RWPE1 (cell line): ENCODE results near the gene ABCD1.

ENCODE experiments used
- CTCF ChIA-PET: fragments of 350-600 bp; sonication (Branson Sonifier 250); formaldehyde crosslinking; extraction: SDS; loops from one replicate; lab custom pipeline; 2021; lab: Yijun Ruan, JAX
- POLR2A ChIA-PET: fragments of 400-600 bp; formaldehyde crosslinking; extraction: SDS; loops from one replicate; lab custom pipeline; 2020; ENCODE audit warnings: antibody characterized with exemption; ENCODE audit not compliant: low non-redundant PET; lab: Yijun Ruan, JAX
- DNase-seq: peaks from one replicate; pipeline ENCODE4 v3.0.0; 2012; ENCODE audit warnings: low spot score
- H3K27ac ChIP-seq: fragments of 450-650 bp; 2 replicates; pipeline ENCODE4 v1.5.1; 2017
- TF ChIP-seq, protein P1 (sequence below): fragments of 450-650 bp; conservative IDR thresholded peaks from 2 replicates; pipeline ENCODE4 v1.5.1; 2017; ENCODE audit warnings: low read depth, mild to moderate bottlenecking

ABCD1 gene

DNA sequence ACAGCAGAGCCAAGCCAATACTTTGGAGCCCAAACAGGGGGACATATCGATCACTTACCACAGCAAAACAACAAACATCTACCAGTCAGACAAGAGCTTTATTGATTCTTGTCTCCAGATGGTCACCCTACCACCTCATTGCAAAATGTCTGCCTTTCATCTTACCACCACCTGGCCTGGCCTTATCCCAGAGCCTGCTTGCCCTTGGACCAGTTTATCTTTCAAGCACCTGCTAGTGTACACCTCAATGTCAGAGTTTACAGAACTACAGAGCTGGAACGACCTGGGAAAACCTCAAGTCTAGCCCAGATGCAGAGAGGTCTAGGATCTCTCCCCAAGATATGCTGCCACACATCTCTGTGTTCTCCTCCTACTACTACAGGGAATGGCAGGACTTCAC lies 5.0 kb upstream of the ABCD1 start:
- TF ChIP-seq, protein P1, sequence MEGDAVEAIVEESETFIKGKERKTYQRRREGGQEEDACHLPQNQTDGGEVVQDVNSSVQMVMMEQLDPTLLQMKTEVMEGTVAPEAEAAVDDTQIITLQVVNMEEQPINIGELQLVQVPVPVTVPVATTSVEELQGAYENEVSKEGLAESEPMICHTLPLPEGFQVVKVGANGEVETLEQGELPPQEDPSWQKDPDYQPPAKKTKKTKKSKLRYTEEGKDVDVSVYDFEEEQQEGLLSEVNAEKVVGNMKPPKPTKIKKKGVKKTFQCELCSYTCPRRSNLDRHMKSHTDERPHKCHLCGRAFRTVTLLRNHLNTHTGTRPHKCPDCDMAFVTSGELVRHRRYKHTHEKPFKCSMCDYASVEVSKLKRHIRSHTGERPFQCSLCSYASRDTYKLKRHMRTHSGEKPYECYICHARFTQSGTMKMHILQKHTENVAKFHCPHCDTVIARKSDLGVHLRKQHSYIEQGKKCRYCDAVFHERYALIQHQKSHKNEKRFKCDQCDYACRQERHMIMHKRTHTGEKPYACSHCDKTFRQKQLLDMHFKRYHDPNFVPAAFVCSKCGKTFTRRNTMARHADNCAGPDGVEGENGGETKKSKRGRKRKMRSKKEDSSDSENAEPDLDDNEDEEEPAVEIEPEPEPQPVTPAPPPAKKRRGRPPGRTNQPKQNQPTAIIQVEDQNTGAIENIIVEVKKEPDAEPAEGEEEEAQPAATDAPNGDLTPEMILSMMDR, result no peak
- ChIA-PET POLR2A (no interaction called here), CTCF (no interaction called here)
- no peak for DNase-seq
- peak overlapping the region; percentile 44 for H3K27ac ChIP-seq

DNA sequence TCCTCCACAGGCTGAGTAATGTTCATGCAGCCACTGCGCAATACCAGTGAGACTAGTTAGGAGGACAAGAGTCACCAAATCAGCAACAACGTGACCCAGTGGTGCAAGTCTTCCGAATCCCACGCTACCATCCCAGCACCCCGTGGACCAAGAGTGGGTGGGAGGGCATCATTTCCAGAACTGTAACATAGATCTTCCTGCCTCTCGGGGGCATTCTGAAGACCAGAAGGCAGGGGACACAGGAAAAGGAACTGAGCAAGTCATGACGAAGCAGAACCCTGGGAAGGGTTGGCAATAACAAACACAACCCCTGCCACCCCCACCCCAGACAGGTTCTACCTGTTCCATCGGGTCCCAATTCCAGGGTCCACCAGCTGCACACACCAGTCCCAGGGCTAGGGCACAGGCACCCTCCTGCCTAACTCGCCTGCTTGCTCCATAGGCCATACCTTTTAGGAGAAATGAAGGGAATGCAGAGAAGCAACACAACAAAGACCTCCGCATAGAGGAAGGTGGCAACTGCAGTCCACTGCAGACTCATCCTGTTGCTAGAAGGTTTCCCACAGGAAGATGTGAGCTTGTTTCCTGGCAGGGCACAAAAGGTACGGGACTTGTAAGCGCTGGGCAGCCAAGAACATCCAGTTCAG lies 1.8 kb upstream of the ABCD1 start:
- CTCF ChIA-PET, result no interaction called here
- H3K27ac ChIP-seq, result peak overlapping the region; percentile 98
- no peak for DNase-seq
- TF ChIP-seq, protein P1, result no peak
- POLR2A ChIA-PET, result no interaction called here

DNA sequence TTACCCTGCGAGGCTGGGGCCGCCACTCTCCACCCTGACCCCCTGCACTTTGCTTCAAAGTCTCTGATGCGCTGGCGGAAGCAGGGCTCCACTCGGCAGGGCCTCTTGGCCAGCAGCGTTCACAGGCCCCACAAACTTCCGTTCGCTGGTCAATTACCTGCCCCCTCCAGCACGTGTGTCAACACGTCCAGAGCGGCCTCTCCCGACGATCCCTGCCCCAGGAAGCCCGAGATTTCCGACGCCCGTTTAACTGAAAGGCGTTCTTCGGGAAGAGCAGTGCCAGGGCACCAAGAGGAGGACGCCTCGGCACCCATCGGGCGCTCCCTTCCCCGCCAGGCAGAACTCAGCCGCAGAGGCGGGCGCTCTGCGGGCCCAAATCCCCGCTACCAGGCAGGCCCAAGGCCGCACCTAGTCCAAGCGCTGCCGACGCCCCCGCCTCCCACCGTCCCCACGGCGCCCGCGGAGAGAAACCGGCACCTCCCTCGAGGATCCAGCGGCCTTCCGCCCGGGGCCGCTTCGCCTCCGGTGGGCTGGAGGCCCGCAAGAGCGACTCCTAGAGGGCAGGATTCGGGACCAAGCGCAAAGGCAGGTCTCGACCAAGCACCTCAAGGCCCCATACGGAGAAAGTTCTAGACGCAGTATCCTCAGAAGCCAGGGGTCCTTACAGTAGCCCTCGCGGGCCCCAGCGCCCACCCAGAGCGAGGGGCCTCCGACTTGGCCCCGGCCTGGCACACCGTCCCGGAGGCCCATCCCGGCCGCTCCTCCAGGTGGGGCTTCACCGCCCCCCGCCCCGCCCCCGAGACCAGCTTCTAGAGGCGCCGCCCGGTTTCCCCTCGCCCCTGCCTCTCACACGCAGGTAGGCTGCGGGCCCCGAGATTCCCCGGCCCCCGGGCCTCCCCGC lies 1.1 kb upstream of the ABCD1 start:
- CTCF ChIA-PET, result interaction anchor here (0.6 kb wide), 2 partner anchors 13 to 1772 kb away, joined by 4 read pairs; no protein-coding TSS in a partner anchor
- no peak for DNase-seq
- TF ChIP-seq, protein P1, result peak; percentile 36
- peak overlapping the region; percentile 98 for H3K27ac ChIP-seq
- POLR2A ChIA-PET, result interaction anchor here (0.5 to 0.6 kb wide), 5 partner anchors 9 to 295 kb away, joined by 3 to 6 read pairs (median 4); no protein-coding TSS in a partner anchor

DNA sequence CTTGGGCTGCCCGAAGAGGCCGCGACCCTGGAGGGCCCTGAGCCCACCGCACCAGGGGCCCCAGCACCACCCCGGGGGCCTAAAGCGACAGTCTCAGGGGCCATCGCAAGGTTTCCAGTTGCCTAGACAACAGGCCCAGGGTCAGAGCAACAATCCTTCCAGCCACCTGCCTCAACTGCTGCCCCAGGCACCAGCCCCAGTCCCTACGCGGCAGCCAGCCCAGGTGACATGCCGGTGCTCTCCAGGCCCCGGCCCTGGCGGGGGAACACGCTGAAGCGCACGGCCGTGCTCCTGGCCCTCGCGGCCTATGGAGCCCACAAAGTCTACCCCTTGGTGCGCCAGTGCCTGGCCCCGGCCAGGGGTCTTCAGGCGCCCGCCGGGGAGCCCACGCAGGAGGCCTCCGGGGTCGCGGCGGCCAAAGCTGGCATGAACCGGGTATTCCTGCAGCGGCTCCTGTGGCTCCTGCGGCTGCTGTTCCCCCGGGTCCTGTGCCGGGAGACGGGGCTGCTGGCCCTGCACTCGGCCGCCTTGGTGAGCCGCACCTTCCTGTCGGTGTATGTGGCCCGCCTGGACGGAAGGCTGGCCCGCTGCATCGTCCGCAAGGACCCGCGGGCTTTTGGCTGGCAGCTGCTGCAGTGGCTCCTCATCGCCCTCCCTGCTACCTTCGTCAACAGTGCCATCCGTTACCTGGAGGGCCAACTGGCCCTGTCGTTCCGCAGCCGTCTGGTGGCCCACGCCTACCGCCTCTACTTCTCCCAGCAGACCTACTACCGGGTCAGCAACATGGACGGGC lies 579 bp downstream of the ABCD1 start:
- DNase-seq, result no peak
- TF ChIP-seq, protein P1, result no peak
- CTCF ChIA-PET, result no interaction called here
- POLR2A ChIA-PET, result no interaction called here
- H3K27ac ChIP-seq, result peak overlapping the region; percentile 98

DNA sequence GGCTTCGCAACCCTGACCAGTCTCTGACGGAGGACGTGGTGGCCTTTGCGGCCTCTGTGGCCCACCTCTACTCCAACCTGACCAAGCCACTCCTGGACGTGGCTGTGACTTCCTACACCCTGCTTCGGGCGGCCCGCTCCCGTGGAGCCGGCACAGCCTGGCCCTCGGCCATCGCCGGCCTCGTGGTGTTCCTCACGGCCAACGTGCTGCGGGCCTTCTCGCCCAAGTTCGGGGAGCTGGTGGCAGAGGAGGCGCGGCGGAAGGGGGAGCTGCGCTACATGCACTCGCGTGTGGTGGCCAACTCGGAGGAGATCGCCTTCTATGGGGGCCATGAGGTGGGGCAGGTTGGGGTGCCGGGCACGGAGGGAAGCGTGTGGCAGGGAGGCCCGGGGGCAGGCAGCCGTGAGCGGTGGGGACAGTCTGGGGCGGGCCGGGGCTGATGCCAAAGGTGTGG lies 1.2 kb downstream of the ABCD1 start:
- TF ChIP-seq, protein P1, result no peak
- CTCF ChIA-PET, result no interaction called here
- peak overlapping the region; percentile 98 for H3K27ac ChIP-seq

More for the DNA sequence above, 1.2 kb downstream of the ABCD1 start:
- no peak for DNase-seq
- POLR2A ChIA-PET, result no interaction called here
